ENCODE data around the gene TBXAS1.

Gene TBXAS1

DNA sequence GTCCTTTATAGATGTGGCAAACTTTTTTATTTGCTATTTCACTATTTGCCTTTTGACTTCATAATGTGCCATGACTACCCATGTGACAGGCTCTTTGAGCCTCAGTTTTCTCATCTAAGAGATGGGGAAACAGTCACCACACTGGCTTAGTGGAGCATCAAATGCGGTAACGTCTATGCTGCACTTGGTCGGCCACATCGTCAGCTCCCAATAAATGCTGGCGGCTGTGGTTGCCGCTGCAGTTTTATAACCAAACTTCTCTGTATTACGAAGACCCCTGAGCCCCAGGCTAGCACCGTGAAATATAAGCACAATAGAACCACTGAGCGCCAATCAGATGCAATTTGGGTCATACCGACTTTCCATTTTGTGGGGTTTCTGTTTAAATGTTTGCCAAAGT lies 177.5 kb downstream of the TBXAS1 start:
- DNase-seq: no peak

DNA sequence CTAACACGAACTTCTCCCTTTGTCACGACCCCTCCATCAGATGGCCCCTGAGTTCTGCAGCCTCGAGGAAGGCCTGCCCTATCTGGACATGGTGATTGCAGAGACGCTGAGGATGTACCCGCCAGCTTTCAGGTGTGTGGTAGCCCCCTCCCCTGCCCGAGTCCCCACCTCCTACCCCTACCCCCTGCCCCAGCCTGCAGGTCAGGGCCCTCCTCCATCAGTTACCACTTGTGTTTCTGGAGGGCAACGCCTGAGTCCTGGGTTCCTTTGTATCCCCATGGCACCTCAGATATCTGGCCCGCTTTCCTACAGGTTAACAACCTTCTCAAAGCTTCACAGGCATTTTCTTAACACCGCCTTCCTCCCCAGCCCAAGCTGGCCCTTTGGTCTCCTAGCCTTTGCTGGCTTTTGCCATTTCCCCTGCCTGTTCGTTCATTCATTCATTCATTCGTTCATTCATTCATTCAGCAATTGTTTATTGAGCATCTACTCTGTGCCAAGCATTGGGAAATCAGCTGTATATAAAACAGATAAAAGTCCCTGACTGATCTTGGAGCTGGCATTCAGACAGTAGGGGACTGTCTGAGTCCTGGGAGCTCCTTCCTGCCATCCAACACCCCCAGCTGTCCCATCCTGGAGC lies 178.1 kb downstream of the TBXAS1 start:
- DNase-seq: no peak

DNA sequence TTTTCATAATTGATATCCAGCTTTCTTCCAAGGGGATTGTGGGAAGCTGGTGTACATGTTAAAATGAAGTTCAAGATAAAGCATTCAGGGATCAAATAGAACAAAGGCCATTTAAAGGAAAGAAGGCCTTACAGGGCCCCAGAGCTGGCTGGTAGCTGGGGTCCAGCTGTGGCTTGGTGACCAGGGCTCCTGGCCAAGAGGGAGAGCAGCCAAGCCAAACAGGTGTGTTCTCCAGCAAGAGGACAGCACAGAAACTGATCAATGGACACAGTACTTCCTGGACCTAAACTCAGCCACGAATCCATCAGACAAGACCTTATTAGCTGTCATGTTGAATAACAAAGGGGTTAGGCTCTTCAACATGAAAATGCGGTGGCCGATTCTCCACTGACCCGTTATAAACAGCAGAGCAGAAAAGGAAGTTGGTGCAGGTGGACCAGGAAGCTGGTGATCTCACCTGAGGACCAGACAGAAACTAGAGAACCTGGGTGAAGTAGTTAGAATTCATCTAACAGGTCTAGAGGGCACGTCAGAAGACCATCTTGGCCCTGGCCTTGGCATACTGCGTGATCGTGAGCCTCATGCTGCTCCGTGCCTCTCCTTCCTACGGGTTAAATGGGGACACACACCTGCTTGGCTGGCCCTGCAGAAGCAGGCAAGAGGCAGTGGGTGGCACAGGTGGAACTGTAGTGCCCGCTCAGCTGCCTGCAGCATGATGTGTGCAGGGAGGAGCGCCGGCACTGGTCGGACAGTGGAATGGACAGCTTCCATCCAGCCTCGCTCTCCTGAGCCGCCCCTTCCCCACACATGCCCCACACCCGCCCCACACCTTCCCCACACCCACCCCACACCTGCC lies 179.9 kb downstream of the TBXAS1 start:
- DNase-seq: no peak

DNA sequence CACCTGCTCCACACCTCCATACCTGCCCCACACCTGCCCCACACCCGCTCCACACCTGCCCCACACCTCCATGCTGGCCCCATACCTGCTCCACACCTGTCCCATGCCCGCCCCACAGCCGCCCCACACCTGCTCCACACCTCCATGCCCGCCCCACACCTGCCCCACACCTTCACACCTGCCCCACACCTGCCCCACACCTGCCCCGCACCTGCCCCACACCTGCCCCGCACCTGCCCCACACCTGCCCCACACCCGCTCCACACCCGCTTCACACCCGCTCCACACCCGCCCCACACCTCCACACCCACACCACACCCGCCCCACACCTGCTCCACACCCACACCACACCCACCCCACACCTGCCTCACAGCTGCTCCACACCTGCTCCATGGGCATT lies 180.7 kb downstream of the TBXAS1 start:
- DNase-seq: no peak

DNA sequence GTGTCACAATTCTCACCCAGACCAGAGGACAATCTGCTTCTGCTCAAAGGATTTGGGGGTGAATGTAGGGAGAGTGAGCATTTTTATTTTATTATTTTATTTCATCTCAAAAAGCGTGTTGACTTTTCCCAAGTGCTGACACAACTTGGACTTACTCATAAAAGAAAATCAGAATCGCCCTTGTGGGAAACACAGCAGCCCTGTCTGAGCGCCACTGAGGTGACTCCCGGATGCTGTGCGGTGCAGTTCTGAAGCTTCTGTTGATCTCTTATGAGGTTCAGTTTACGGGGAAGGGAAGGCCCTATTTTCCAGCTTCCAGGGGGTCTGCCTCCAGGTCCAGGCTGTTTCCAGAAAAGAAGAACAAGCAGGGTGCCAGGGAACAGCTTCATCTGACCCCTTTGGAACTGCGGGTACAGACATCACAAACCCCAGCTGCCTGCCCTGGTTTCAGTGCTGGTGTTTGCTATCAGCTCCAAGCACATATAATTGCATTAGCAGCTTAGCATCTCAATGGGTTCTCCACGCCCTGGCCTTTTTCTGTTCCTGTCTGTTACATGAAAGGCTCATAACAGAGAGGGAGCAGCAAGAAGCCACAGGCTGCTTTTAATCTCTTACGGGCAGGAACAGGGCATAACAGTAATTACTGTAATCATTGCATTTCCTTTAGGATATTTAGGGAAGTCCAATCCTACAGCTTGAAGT lies 181.3 kb downstream of the TBXAS1 start:
- no peak for DNase-seq

DNA sequence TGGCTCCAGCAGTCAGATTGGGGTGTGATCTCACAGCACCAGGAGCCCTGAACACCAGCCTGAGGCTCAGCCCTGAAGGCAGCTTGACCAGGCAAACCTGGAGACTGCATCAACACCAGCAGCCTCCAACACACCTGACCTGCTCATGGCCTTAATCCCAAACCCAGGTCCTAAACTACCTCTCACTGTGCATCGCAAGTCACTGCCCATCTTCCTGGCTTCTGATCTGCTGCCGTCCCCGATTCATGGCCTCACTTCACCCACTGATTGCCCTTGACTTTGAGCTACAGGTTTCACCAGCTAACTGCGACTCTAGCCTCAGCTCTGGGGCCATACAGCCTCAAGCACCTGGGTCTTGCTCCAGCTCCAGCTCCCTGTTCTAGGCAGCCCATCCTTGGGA lies 184.6 kb downstream of the TBXAS1 start:
- no peak for DNase-seq

DNA sequence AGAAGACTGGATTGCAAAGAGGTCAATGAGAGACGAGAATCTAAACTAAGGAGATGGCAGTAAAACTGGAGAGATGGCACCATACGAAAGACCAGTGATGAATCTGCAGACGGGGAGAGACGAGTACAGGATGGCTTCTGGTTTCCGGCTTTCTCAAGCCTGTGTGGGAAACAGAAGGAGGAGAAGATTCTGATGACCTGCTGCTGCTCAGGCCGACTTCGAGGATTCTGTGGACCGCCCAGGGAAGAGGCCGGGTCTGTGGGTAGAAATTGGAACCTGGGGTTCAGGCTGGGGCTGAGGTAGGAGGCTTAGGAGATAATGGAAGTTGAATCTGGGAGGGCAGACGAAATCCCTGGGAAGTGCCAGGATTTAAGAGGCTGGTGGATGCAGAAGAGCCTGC lies 185.1 kb downstream of the TBXAS1 start:
- DNase-seq: no peak

DNA sequence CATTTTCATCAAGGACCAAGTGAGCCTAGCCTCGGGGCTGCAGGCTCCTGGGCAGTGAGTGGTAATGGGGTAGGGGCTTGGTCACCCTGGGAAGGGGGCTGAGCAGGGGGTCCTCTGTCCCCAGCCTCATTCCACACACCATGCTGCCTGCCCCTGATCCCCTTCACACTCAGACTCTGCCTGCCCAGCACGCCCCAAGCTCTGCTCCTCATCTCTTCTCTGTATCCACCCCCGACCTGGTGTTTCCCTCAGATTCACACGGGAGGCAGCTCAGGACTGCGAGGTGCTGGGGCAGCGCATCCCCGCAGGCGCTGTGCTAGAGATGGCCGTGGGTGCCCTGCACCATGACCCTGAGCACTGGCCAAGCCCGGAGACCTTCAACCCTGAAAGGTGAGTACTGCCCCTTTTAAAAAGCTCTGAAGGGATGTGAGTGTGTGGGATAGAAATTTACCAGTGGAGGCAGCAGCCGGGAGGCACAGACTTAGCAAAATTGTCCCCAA lies 186.5 kb downstream of the TBXAS1 start:
- DNase-seq: no peak

DNA sequence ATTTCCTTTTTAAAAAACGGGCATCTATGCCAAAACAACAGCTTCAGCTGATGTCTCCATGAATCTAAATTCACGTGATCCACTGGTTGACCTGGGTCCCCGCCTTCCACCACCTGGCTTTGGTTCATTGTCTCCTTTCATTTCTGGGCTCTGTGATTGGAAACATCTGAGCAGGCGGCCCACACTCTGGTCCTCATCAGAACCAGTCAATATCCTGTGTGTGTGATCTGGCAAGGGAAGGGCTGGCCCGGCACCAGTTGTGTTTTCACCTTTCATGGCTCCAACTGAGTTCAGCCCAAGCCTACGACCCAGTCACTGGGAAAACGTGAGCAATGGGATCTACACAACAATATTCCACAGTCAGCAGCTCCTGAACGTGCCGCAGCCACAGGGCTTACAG lies 187.5 kb downstream of the TBXAS1 start:
- no peak for DNase-seq

DNA sequence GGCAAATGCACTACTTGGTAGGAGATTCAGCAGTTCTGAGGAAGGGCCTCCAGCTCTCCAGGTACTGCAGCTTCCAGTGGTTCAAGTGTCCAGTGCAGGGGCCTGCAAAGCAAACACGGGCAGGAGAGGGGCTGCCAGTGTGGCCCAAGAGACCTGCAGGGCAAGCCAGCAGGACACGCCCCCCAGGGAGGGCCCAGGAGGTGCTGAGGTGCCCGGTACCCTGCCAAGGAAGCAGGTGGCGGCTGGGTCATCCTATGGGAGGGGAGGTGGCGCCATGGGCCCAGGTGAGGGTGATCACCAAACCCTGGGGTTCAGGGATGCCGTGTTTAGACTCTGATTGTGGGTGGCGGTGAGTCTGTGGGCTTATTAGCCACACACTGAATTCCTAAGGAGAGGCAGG lies 188.0 kb downstream of the TBXAS1 start:
- no peak for DNase-seq

DNA sequence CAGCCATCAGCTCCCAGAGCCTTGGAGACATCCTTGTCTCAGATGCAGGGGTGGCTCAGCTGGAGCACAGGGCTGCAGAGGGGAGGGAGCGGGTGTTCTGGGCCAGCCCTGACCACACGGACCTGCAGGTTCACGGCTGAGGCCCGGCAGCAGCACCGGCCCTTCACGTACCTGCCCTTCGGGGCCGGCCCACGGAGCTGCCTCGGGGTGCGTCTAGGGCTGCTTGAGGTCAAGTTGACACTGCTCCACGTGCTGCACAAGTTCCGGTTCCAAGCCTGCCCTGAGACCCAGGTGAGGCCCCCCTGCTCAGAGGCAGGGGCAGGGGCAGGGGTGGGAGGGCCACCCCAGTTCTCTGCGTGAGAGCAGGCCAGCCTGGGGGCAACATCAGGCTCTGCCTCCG lies 188.5 kb downstream of the TBXAS1 start:
- no peak for DNase-seq

DNA sequence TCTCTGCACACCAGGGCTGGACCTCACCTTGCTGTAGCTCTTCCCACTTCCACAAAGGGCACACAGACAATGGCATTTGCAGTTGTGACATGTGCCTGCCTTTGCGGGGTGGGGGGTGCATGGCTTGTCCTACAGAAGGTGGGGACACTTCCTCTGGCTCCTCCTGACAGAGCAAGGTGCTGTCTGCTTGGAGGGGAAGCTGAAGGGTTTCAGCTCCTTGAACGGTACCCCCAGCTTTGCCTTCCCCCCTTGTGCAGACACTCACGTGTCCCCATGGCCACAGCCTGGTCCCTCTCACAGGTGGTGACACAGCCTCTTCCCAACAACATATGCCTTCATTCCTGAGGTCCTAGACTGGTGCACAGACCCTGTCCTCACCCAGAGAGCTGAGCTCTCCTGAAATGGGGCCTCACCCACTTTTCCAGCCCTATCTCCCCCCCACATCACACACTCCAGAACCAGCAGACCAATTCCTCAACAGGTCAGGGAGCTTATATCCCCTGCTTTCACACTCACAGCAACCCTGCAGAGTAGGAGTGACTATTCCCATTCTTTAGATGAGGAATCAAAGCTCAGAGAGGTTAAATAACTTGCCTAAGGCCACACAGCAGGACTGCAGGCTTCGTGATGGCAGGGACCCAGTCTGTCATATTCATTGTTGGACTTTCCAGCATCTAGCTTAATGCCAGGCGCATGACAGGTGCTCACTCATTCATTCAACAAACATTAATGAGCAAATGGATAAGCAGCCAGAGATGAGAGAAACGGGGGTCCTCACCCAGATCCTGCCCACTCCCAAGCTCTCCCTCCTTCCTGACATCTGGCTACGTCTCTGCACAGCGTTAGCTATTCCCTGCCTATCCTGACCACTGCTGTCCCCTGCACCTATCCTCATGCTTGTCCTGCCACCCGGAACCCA lies 189.3 kb downstream of the TBXAS1 start:
- DNase-seq: no peak

DNA sequence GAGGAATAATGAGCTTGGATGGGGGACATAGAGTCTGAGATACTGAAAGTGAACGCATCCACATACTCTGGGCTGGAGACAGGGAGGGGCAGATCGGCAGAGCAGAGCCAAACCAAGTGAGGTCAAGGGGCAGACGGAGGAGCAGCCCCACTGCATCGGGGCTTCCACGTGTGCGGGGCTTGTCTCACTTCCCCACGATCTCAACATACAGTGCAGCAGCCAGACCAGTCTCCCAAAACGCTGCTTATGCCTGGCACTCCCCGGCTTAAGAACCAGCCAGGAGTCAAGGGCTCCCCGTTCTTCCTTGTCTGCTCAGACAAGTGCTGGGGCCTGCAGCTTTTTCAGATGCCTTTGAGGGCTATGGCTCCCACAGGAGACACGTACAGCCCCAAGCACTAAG lies 190.1 kb downstream of the TBXAS1 start:
- DNase-seq: no peak

DNA sequence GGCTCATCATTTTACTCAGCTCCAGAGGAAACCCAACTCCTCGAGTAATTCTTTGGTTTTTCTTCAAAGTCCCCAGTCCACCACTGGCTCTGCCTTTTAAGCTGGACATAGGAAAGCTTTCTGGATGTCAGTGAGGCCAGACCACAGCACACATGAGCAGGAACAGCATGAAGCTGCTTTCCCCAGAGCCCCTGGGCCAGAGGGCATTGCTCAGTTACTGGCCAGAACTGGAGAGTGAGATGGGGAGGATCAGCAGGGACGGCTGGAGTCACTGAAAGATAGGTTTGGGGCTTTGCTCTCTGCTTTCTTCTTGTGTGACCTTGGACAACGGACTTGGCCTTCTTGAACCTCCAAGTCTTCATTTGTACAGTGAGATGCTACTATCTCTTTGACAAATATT lies 190.5 kb downstream of the TBXAS1 start:
- DNase-seq: no peak

DNA sequence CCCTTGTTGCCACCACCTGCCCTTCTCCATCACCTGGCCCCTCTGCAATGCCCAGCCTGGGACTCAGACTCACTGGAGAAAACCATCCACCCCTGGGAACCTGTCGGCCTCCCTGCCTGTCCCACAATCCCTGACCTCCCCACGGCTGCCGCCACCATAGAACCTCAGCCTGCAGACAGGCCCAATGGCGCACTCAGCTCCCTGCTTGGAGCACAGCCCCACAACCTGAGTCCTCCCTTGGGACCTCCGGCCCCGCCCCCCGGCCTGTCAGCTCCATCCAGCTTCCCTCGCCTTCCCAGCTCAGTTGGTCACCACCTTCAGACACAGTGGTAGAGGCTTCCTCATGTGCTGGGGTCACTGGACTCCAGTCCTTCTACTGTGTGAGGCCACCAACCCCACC lies 192.5 kb downstream of the TBXAS1 start:
- DNase-seq: peak in 1 of 2 experiments; percentile 10

DNA sequence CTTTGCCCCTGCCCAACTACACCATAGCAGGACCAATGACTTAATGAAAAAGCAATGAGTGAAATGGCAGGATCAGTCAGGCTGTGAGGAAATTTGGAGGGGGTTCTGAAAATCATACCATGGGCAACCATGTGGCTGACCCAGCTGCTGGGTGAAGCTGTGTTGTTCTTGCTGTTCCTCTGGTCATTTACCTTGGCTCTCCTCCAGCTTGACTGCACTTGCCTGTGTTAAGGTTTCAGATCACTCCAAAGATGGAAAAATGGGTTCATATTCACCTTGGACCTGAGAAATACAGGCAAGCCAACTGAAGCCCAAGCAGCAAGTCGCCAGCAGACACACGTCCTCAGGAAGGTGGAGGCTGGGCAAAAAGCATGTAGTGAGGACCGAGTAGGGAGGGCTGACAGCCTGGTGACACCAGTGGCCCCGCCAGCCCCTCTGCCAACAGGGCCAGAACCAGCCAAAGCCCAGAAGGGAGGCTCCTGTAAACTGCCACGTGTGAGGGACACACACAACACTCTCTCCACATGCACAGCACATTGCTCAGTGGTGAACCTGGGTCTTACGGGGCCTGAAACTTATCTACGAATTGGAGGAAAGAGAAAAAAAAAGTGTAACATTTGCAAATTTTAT lies 193.6 kb downstream of the TBXAS1 start:
- no peak for DNase-seq

DNA sequence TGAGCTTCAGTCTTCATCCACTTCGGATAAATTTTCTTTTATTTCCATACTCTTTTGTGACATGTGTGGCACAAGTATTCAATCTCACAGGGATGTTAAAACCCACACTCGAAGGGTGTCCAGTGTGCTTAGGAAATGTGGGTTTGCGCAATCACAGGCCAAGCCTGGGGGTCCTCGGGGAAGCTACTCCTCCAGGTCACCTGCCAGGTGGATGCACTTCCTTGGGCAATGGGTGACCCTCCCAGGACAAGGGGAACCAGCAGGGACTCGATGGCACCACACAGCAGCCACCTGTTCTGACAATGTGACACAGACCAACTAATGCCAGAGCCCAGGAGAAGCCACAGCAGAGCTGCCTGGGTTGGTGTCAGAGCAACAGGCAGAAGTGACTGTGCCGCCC lies 194.7 kb downstream of the TBXAS1 start:
- DNase-seq: no peak

DNA sequence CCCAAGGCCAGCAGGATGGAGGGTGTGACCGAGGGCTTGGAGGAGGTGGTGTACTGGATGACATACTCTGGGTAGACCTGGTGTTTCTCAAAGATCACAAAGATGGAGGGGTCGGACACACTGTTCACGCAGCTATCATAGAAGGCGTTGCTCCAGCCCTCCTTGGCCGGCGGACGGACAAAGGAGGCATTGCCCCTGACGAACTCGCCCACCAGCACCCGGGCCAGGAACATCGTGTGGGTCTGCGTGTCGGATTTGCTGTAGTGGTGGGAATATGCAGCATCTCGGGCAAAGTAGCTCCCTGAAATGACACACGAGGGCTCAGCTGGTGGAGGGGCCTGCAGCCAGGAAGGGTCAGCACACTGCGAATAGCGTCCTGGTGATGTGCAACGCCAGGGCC lies 195.5 kb downstream of the TBXAS1 start:
- no peak for DNase-seq

DNA sequence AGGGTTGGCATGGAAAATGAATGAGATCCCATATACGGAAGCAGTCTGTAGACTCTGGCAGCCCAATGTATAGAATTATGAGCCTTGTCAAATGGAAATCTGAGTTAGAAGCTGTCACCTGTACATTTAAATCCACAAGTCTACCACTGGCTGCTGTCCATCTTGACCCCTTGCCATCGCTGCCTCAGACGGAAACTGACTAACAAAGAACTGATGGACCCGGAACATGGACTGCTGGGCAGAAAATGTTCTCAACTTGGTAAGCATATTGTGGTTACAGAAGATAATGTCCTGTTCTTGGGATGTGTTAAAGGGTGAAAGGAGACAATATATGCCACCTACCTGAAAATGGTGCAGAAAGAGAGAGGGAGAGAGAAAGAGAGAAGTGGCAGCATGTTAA lies 196.2 kb downstream of the TBXAS1 start:
- no peak for DNase-seq

DNA sequence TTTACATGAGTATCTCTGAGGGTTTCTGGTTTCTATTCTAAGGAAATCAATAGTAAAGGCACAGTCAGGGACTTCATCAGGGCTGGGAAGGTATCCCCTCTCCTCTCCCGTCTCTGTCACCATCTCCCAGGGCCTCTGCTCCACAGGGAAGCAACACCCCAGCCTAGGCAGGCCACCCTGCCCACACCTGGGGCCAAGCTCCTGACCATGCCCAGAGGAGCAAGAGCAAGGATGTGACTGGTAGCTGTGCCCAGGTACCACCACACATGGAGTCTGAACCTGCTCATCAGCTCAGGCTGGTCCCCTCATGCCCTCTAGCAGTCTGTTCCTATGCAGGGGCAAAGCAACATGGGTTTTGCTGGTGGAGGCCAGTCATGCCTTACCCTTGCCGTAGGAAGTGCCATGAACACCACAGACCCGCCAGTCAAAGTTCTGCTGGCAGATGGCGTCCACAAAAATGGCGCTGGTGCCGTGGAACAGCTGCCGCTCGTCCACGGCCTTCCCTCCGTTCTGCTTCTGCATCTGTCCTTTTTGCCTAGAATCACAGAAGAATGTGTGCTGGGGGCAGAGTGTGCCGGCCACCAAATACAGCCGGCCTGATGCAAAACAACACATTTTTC lies 196.9 kb downstream of the TBXAS1 start:
- DNase-seq: no peak

DNA sequence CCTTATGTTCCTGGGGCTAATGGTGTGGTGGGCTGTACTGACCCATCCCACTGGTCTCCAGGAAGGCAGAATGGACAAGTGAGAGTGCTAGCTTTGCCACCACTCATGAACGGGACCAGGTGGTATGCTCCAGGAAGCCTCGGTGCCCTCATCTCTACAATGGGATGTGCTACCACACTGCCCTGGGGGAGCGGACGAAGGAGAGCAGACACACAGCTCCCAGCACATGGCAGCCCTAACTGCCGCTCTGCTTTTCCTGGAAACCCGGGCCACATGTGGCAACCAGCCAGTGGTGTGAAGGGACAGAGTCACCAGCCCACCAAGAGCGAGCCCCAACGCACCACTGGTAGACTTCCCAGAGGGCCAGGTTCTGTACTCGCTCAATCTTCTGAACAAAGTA lies 197.9 kb downstream of the TBXAS1 start:
- no peak for DNase-seq

DNA sequence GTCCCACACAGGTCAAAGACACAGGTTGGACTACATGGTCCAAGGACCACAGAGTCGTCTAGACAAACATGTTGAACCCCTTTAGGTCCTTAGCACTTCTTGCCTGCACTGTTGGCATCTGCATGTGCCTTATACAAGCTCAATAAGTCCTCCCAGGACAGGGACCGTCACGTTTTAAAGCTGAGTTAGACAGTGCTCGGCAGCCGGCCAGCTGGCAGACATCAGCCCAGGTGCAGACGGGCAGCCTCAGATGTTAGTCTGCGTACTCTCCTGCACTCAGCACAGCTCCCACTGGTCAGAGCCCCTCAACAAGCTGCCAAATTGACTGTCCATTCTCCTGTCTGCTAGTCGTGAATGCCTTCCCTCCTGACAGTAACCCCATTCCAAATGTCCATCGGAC lies 198.8 kb downstream of the TBXAS1 start:
- no peak for DNase-seq

Measured in NCI-H526 (cell line).